DMS114 treated with DMSO at 0.1 percent for 48 hours (cell line): ENCODE data around the gene MYORG.

Source experiments
- DNase-seq: peaks from one replicate; lab custom pipeline; 2025; ENCODE audit not compliant: unreplicated experiment; lab: John Stamatoyannopoulos, UW

MYORG gene

GRCh38 chr9:34376596-34377403 lies at the start of gene MYORG:
Gene MYORG (minus strand): TSS chr9:34376898. CDS start chr9:34372943, 3,955 bp downstream.
- peak; percentile 68 for DNase-seq

GRCh38 chr9:34419716-34420504 lies 43.2 kb upstream of the MYORG start:
- DNase-seq: no peak

GRCh38 chr9:34417734-34418133 lies 41.0 kb upstream of the MYORG start:
- DNase-seq: no peak

- no peak for DNase-seq
These were observed 36.6 kb upstream of the MYORG start for GRCh38 chr9:34413231-34413852.

- DNase-seq: no peak
These were observed 35.6 kb upstream of the MYORG start for GRCh38 chr9:34412336-34412735.

GRCh38 chr9:34409154-34409553 lies 32.5 kb upstream of the MYORG start:
- DNase-seq: no peak

- no peak for DNase-seq
These were observed 31.5 kb upstream of the MYORG start for GRCh38 chr9:34408173-34408572.

GRCh38 chr9:34406219-34406618 lies 29.5 kb upstream of the MYORG start:
- no peak for DNase-seq

GRCh38 chr9:34405719-34406118 lies 29.0 kb upstream of the MYORG start:
- no peak for DNase-seq

GRCh38 chr9:34403554-34404380 lies 27.1 kb upstream of the MYORG start:
- peak; percentile 42 for DNase-seq

GRCh38 chr9:34400686-34401602 lies 24.2 kb upstream of the MYORG start:
- DNase-seq: no peak

GRCh38 chr9:34400275-34400674 lies 23.6 kb upstream of the MYORG start:
- no peak for DNase-seq

GRCh38 chr9:34399729-34400128 lies 23.0 kb upstream of the MYORG start:
- no peak for DNase-seq

- no peak for DNase-seq
These were observed 22.2 kb upstream of the MYORG start for GRCh38 chr9:34398875-34399274.

- no peak for DNase-seq
These were observed 19.8 kb upstream of the MYORG start for GRCh38 chr9:34396276-34397214.

- DNase-seq: no peak
These were observed 15.8 kb upstream of the MYORG start for GRCh38 chr9:34392511-34392910.

- no peak for DNase-seq
These were observed 10.5 kb upstream of the MYORG start for GRCh38 chr9:34387239-34387638.

- no peak for DNase-seq
These were observed 10.0 kb upstream of the MYORG start for GRCh38 chr9:34386656-34387055.
